Measurements from ENCODE around the gene ILDR2.
A peak's percentile ranks its signal among the peaks of the same experiment; 100 is the strongest.

ILDR2 gene

GRCh38 chr1:166969074-166969677 is 6.2 kb downstream of the ILDR2 start:
- DNase-seq, result no peak

- DNase-seq, result no peak
These were observed 14.4 kb downstream of the ILDR2 start for GRCh38 chr1:166960858-166961474.

GRCh38 chr1:166956872-166957271 is 18.5 kb downstream of the ILDR2 start:
- no peak for DNase-seq

- no peak for DNase-seq
These were observed 19.1 kb downstream of the ILDR2 start for GRCh38 chr1:166956057-166956850.

GRCh38 chr1:166953491-166953890 is 21.8 kb downstream of the ILDR2 start:
- no peak for DNase-seq

- DNase-seq, result peak; percentile 48
These were observed 23.2 kb downstream of the ILDR2 start for GRCh38 chr1:166952002-166952746.

- no peak for DNase-seq
These were observed 24.3 kb downstream of the ILDR2 start for GRCh38 chr1:166951050-166951449.

- no peak for DNase-seq
These were observed 25.2 kb downstream of the ILDR2 start for GRCh38 chr1:166950156-166950555.

- DNase-seq, result no peak
These were observed 26.4 kb downstream of the ILDR2 start for GRCh38 chr1:166948856-166949350.

- no peak for DNase-seq
These were observed 27.8 kb downstream of the ILDR2 start for GRCh38 chr1:166947398-166948043.

- peak; percentile 6 for DNase-seq
These were observed 31.0 kb downstream of the ILDR2 start for GRCh38 chr1:166944186-166944967.

- DNase-seq, result no peak
These were observed 35.5 kb downstream of the ILDR2 start for GRCh38 chr1:166939741-166940375.

- no peak for DNase-seq
These were observed 37.4 kb downstream of the ILDR2 start for GRCh38 chr1:166937962-166938361.

- no peak for DNase-seq
These were observed 38.0 kb downstream of the ILDR2 start for GRCh38 chr1:166937329-166937728.

GRCh38 chr1:166933633-166934032 is 41.7 kb downstream of the ILDR2 start:
- no peak for DNase-seq

GRCh38 chr1:166933140-166933539 is 42.2 kb downstream of the ILDR2 start:
- no peak for DNase-seq

GRCh38 chr1:166929911-166930310 is 45.4 kb downstream of the ILDR2 start:
- DNase-seq, result no peak

GRCh38 chr1:166927701-166928100 is 47.6 kb downstream of the ILDR2 start:
- DNase-seq, result no peak

- no peak for DNase-seq
These were observed 49.4 kb downstream of the ILDR2 start for GRCh38 chr1:166925810-166926478.

GRCh38 chr1:166924823-166925541 is 50.4 kb downstream of the ILDR2 start:
- no peak for DNase-seq
